Mammary epithelial cell (primary cell): ENCODE measurements around the gene ATP8A1.

Source experiments
- EZH2 ChIP-seq: IDR thresholded peaks from 2 replicates; pipeline ENCODE4 v1.6.1; 2012; ENCODE audit warnings: low read length, inconsistent platforms, borderline replicate concordance
- TF ChIP-seq, protein P1 (sequence below), 2 donors: IDR thresholded peaks in 1 of 2; conservative IDR thresholded peaks in 1 of 2; 2 replicates each; pipeline ENCODE4 v1.5.1; 2011 to 2012; ENCODE audit warnings: inconsistent platforms in 2 of 2, low read length in 2 of 2, mild to moderate bottlenecking in 2 of 2, control low read depth in 1 of 2, low read depth in 1 of 2; ENCODE audit not compliant: insufficient read depth in 1 of 2; ENCODE audit errors: extremely low read depth in 1 of 2

DNA sequence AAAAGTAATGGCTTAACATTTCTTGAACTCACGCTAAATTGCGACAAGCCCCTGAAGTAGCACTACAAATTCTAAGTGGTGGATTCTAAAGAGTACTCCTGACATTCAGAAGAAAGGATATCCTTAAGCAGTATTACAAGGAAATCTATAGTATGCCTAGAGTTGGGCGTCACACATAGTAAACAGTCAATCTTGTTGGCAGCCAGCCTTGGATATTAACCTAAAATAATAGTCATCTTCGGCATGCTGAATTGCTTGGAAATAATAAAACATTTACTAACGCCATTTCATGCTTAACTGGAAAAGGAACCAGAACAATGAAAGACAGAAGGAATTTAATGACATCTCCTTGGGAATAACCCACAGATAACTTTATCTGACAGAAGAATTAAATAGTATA lies 18.6 kb downstream of the ATP8A1 start:
- TF ChIP-seq, protein P1, sequence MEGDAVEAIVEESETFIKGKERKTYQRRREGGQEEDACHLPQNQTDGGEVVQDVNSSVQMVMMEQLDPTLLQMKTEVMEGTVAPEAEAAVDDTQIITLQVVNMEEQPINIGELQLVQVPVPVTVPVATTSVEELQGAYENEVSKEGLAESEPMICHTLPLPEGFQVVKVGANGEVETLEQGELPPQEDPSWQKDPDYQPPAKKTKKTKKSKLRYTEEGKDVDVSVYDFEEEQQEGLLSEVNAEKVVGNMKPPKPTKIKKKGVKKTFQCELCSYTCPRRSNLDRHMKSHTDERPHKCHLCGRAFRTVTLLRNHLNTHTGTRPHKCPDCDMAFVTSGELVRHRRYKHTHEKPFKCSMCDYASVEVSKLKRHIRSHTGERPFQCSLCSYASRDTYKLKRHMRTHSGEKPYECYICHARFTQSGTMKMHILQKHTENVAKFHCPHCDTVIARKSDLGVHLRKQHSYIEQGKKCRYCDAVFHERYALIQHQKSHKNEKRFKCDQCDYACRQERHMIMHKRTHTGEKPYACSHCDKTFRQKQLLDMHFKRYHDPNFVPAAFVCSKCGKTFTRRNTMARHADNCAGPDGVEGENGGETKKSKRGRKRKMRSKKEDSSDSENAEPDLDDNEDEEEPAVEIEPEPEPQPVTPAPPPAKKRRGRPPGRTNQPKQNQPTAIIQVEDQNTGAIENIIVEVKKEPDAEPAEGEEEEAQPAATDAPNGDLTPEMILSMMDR (conservative IDR thresholded peaks at IDR 0.05 in 1 of 2, IDR thresholded peaks at IDR 0.05 in 1 of 2; ENCODE audit: extremely low read depth in 1 of 2, insufficient read depth in 1 of 2, low read depth in 1 of 2, low read length in 2 of 2) = no peak
- no peak for TF ChIP-seq EZH2
